Measurements from ENCODE around the gene GIMAP5. TPM values are rescaled to one million over a fixed set of nuclear protein-coding genes. Genes with fewer than 3 reads are reported as not detected.

Gene GIMAP5
- total and polyA plus RNA-seq, 9 of the 15 experiments (the other 6 are each of a cell fraction or from before 2014, with no cell fraction given) = 0.35 TPM; not detected in 8

DNA sequence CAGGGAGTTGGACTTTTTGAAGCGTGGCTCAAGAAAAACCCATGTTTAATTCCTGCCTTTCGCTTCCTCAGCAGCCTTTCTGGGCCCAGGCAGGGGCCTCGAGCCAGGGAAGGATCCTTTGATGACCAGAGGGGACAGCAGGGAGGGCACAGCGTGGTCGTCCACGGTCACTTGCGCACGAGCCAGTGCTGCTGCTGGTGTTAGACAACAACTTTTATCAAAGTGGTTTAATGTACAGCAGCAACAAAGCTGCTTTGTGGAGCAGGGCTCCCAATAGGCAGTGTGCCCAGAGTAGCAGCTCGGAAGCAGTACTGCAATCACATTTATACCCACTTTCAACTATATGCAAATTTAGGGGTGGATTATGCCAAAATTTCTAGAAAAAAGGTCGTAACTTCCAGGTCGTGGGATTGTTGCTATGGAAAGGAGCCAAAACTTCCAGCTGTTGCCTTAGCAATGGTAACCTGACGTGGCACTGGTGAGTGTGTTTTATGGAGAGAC lies 14.7 kb upstream of the GIMAP5 start:
- no peaks in the 10 kb centered on the region for H3K9me1 ChIP-seq (ENCODE audit: control insufficient read depth, insufficient read depth, low read length)
- in situ Hi-C loops (cut with MboI) = no loop called here
- no peaks in the 10 kb centered on the region for H4K20me1 ChIP-seq (replicated peaks; ENCODE audit: control insufficient read depth, insufficient read depth, low read length)
- BruUV-seq (replicated peaks) = no TSS peak
- under 1% methylated on average over 12 of the region's 12 CpGs for WGBS (ENCODE audit: insufficient coverage, low coverage, missing lambda C conversion rate)
- DNase-seq (ENCODE audit: extremely low read depth in 1 of 4, low spot score in 3 of 4) = no peak
- no peak for ATAC-seq
- H3K27ac ChIP-seq (ENCODE audit: extremely low read depth, low read depth, low read length) = no peak overlapping the region
- H3K36me3 ChIP-seq (ENCODE audit: control insufficient read depth, insufficient read depth, low read length) = no peaks in the 10 kb centered on the region
- no peaks in the 10 kb centered on the region for H3K79me2 ChIP-seq (ENCODE audit: control insufficient read depth, insufficient read depth, low read length)
- peaks cover 31 to 41% of the 10 kb centered on the region in 2 experiments for H3K27me3 ChIP-seq (ENCODE audit: control insufficient read depth in 2 of 2, insufficient read depth in 2 of 2, low read length in 2 of 2)
- H3K4me1 ChIP-seq (replicated peaks in 1 of 2; ENCODE audit: control insufficient read depth in 2 of 2, insufficient read depth in 2 of 2, low read length in 2 of 2) = peaks cover 0 to 8% of the 10 kb centered on the region in 2 experiments; a peak in 1 of 5 replicates
- no peak for FAIRE-seq
- no peak overlapping the region for H3K4me3 ChIP-seq
- 0 out of 2 replicates have a peak overlapping the region, but pooled peaks have one; percentile 11 for H2AFZ ChIP-seq (ENCODE audit: low read depth, low read length)
- H3K9me3 ChIP-seq (replicated peaks; ENCODE audit: control insufficient read depth, insufficient read depth, low read depth, low read length) = no peaks in the 10 kb centered on the region
- no peak overlapping the region for H3K9ac ChIP-seq (ENCODE audit: insufficient read depth in 1 of 2, low read depth in 2 of 2, low read length in 2 of 2)
- ChIA-PET CTCF (ENCODE audit: low intra/inter-chr PET ratio) (no interaction called here), POLR2A (interaction anchor here (0.6 to 1.0 kb wide), 3 partner anchors 42 to 290 kb away, joined by 3 to 4 read pairs (median 3); no protein-coding TSS in a partner anchor)
- TF ChIP-seq, protein P1, sequence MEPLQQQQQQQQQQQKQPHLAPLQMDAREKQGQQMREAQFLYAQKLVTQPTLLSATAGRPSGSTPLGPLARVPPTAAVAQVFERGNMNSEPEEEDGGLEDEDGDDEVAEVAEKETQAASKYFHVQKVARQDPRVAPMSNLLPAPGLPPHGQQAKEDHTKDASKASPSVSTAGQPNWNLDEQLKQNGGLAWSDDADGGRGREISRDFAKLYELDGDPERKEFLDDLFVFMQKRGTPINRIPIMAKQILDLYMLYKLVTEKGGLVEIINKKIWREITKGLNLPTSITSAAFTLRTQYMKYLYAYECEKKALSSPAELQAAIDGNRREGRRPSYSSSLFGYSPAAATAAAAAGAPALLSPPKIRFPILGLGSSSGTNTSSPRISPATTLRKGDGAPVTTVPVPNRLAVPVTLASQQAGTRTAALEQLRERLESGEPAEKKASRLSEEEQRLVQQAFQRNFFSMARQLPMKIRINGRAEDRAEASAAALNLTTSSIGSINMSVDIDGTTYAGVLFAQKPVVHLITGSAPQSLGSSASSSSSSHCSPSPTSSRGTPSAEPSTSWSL (CRISPR knock-in tag; IDR thresholded peaks at IDR 0.05; ENCODE audit: borderline replicate concordance) = no peak
- TF ChIP-seq CBX2 (IDR thresholded peaks at IDR 0.05; ENCODE audit: insufficient read depth, low read length, poor library complexity, severe bottlenecking) (no peak), RFX1 (IDR thresholded peaks at IDR 0.05) (peak; percentile 42), ILK (tag; IDR thresholded peaks at IDR 0.05; ENCODE audit: borderline replicate concordance, low read depth) (no peak), EHMT2 (IDR thresholded peaks at IDR 0.05) (no peak), CBFA2T3 (IDR thresholded peaks at IDR 0.05) (no peak), NRF1 (conservative IDR thresholded peaks at IDR 0.05 in 1 of 2, IDR thresholded peaks at IDR 0.05 in 1 of 2) (0 out of 4 replicates have a peak, but pooled peaks of 1 of the 2 experiments have one; percentile 19), ZZZ3 (IDR thresholded peaks at IDR 0.05) (no peak), TBL1XR1 (IDR thresholded peaks at IDR 0.05; ENCODE audit: low read length in 2 of 2) (no peak)
- TF ChIP-seq, protein P2, sequence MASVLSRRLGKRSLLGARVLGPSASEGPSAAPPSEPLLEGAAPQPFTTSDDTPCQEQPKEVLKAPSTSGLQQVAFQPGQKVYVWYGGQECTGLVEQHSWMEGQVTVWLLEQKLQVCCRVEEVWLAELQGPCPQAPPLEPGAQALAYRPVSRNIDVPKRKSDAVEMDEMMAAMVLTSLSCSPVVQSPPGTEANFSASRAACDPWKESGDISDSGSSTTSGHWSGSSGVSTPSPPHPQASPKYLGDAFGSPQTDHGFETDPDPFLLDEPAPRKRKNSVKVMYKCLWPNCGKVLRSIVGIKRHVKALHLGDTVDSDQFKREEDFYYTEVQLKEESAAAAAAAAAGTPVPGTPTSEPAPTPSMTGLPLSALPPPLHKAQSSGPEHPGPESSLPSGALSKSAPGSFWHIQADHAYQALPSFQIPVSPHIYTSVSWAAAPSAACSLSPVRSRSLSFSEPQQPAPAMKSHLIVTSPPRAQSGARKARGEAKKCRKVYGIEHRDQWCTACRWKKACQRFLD (CRISPR knock-in tag; IDR thresholded peaks at IDR 0.05) = no peak
- intact Hi-C loops (cut with micrococcal nuclease) = no loop called here
- no peak overlapping the region for H3K4me2 ChIP-seq (ENCODE audit: insufficient read depth, low read length)

All from K562 (cell line).